IMR-90 (cell line): ENCODE results near the gene STK10.

ENCODE experiments used
- BHLHE40 ChIP-seq: fragments of 150-350 bp; IDR thresholded peaks from 2 replicates; pipeline ENCODE4 v1.6.1; 2016; ENCODE audit warnings: mild to moderate bottlenecking, low read depth, low read length
- MAZ ChIP-seq: IDR thresholded peaks from 2 replicates; pipeline ENCODE4 v1.6.1; 2012; ENCODE audit warnings: low read depth, mild to moderate bottlenecking, low read length, improper control_type of control experiment, moderate library complexity, borderline replicate concordance
- POLR2A ChIP-seq: IDR thresholded peaks from 2 replicates; pipeline ENCODE4 v1.6.1; 2012; ENCODE audit warnings: mild to moderate bottlenecking, low read depth, low read length
- RFX5 ChIP-seq: IDR thresholded peaks from 2 replicates; pipeline ENCODE4 v1.8.0; 2012; ENCODE audit warnings: low read depth, mild to moderate bottlenecking, low read length, moderate library complexity
- USF2 ChIP-seq: fragments of 150-350 bp; IDR thresholded peaks from 2 replicates; pipeline ENCODE4 v1.6.1; 2017; ENCODE audit warnings: mild to moderate bottlenecking, antibody characterized with exemption, low read length, low read depth
- TF ChIP-seq, protein P1 (sequence below): conservative IDR thresholded peaks from 2 replicates; pipeline ENCODE4 v1.5.1; 2012; ENCODE audit warnings: mild to moderate bottlenecking, low read depth, low read length, improper control_type of control experiment

DNA sequence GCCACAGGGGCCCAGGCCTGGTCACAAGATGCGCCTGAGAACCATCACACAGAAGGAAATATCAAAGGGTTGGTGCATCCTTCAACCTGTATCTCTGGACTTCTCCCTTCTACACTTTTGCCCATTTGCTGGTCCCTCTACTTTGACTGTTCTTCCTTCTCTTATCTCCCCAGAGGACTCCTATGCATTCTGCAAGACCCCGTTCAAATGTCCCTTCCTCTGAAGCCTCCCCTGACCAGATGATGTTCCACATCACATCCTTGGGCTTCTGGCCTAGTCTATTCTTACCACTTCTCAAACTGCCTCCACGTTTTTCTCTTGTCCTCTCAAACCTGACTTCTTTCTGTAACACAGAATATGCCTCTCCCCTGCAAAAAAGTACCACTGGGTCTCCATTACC, 34.3 kb downstream of the STK10 start:
- TF ChIP-seq POLR2A = no peak
- TF ChIP-seq RFX5 = no peak
- TF ChIP-seq, protein P1, sequence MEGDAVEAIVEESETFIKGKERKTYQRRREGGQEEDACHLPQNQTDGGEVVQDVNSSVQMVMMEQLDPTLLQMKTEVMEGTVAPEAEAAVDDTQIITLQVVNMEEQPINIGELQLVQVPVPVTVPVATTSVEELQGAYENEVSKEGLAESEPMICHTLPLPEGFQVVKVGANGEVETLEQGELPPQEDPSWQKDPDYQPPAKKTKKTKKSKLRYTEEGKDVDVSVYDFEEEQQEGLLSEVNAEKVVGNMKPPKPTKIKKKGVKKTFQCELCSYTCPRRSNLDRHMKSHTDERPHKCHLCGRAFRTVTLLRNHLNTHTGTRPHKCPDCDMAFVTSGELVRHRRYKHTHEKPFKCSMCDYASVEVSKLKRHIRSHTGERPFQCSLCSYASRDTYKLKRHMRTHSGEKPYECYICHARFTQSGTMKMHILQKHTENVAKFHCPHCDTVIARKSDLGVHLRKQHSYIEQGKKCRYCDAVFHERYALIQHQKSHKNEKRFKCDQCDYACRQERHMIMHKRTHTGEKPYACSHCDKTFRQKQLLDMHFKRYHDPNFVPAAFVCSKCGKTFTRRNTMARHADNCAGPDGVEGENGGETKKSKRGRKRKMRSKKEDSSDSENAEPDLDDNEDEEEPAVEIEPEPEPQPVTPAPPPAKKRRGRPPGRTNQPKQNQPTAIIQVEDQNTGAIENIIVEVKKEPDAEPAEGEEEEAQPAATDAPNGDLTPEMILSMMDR = no peak
- no peak for TF ChIP-seq USF2
- TF ChIP-seq BHLHE40 = no peak
- no peak for TF ChIP-seq MAZ
